Measurements from ENCODE around the gene UBL5. TPM values are rescaled to one million over a fixed set of nuclear protein-coding genes. Genes with fewer than 3 reads are reported as not detected.

UBL5 gene
- total and polyA plus RNA-seq, 10 of the 15 experiments (the other 5 are each of a cell fraction or from before 2014, with no cell fraction given): 297 to 897 (median 711) TPM

DNA sequence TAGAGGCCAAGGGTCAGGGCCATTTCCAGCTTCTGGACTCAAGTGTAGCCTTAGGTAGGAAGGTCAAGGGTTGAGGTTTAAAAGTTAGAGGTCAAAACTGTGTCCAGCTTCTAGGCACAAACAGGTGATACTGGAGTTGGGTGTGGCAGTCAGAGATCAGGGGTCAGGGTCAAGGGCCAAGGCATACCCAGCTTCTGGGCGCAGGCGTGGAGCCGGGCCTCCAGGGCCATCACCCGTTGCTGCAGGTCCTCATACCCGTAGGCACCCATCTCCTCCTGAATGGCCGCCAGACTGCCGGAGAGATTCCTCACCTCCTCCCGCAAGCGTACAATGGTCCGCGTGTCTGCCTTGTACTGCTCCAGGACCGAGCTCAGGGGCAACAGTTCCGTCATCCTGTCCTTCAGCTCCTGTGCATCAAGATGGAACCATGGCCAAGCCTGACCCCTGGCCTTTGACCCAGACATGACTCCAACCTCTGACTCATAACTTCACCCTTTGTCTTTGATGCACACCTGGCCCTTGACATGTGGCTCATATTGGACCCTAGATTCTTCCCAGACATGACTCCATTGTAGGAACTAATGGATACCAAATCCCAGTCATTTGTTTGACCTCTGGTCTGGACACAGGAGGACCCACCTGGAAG, 29.5 kb downstream of the UBL5 start:
- no peak overlapping the region for H2AFZ ChIP-seq (ENCODE audit: control insufficient read depth, low read depth, low read length)
- FAIRE-seq (no peak), ATAC-seq (no peak), DNase-seq (ENCODE audit: low read depth, low spot score) (no peak)
- no peak overlapping the region for H3K9ac ChIP-seq (ENCODE audit: control insufficient read depth, insufficient read depth, low read length)
- H3K27me3 ChIP-seq (replicated peaks in 1 of 2; ENCODE audit: control insufficient read depth in 2 of 2, insufficient read depth in 2 of 2, low read length in 1 of 2): no peaks in the 10 kb centered on the region
- SMC1A ChIA-PET (ENCODE audit: uncharacterized antibody, unreplicated experiment): no interaction called here
- no peak overlapping the region for H3K4me3 ChIP-seq
- H3K9me3 ChIP-seq (replicated peaks; ENCODE audit: control insufficient read depth, insufficient read depth, low read length): no peaks in the 10 kb centered on the region
- H3K4me2 ChIP-seq (ENCODE audit: control insufficient read depth, insufficient read depth): no peak overlapping the region; the same call in 1 of the 2 replicates
- POLR2A ChIA-PET: interaction anchor here (1.3 kb wide), 1 partner anchor 30 kb away, joined by 3 read pairs; the partner anchor contains the start of gene UBL5
- WGBS (ENCODE audit: insufficient coverage, insufficient replicate concordance, low lambda C conversion rate, missing lambda C conversion rate): 97% methylated on average over 13 of the region's 13 CpGs
- in situ Hi-C loops (cut with MboI) (no loop called here), intact Hi-C loops (cut with micrococcal nuclease; ENCODE audit: unreplicated experiment) (no loop called here)
- no TSS peak for BruUV-seq (replicated peaks)
- H3K79me2 ChIP-seq (ENCODE audit: control insufficient read depth, insufficient read depth, low read length): no peaks in the 10 kb centered on the region
- no peak overlapping the region for H3K27ac ChIP-seq (ENCODE audit: control insufficient read depth, insufficient read depth)
- RAD21 ChIA-PET (ENCODE audit: unreplicated experiment): no interaction called here
- no peaks in the 10 kb centered on the region for H3K36me3 ChIP-seq (ENCODE audit: control insufficient read depth in 2 of 2, insufficient read depth in 2 of 2, low read length in 1 of 2)
- CTCF ChIA-PET: interaction anchor here (0.8 kb wide), 1 partner anchor 10 kb away, joined by 3 read pairs; no protein-coding TSS in a partner anchor
- peaks cover 16% of the 10 kb centered on the region for H3K4me1 ChIP-seq (ENCODE audit: control insufficient read depth, insufficient read depth, low read length)
- no peaks in the 10 kb centered on the region for H4K20me1 ChIP-seq (ENCODE audit: control insufficient read depth, insufficient read depth)
- TF ChIP-seq SUZ12 (IDR thresholded peaks at IDR 0.05; ENCODE audit: unreplicated experiment) (no peak), IKZF1 (conservative IDR thresholded peaks at IDR 0.05) (no peak), MYC (IDR thresholded peaks at IDR 0.05; ENCODE audit: insufficient read depth, insufficient read length, insufficient replicate concordance, low read length, severe bottlenecking) (no peak), CBFB (IDR thresholded peaks at IDR 0.05; ENCODE audit: low read depth) (no peak), NR2C1 (IDR thresholded peaks at IDR 0.05) (0 out of 2 replicates have a peak, but pooled peaks have one; percentile 9)

All from GM12878 (cell line).